ENCODE data around the gene CLPTM1.
"Not testable (repeated sequence)": the region's sequence is repeated elsewhere in the genome, so short reads cannot be mapped to it uniquely, and the experiment has no call there.

The CLPTM1 gene

DNA sequence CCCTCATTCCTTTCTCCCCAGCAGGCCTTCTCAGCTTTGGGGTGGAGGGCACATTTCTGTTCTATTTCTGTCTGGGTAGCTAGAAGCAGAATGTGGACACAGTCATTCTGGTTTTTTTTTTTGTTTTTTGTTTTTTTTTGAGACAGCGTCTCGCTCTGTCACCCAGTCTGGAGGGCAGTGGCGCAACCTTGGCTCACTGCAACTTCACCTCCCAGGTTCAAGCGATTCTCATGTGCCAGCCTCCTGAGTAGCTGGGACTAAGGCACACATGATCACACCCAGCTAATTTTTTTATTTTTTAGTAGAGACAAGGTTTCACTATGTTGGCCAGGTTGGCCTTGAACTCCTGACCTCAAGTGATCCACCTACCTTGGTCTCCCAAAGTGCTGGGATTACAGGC, 20.3 kb downstream of the CLPTM1 start:
- DNase-seq (ENCODE audit: low read depth) = no peak

DNA sequence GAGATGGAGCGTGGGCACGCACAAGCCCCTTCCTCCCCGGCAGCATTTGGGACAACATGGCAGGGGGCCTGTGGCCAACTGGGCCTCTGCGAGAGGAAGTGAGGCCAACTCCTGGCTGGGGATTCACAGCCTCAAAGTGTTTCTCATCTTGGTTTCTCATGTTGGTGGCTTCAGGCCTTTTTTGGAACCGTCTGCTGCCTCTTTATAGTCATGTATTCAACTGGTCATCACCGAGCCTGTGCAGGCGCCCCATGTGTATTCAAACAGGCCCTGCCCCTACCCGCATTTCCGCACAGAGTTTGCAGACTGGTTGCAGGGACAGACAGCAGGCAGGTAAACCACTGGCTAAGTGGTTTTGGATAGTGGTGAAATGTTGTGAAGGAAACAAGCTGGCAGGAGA, 28.8 kb downstream of the CLPTM1 start:
- no peak for DNase-seq (ENCODE audit: low read depth)

DNA sequence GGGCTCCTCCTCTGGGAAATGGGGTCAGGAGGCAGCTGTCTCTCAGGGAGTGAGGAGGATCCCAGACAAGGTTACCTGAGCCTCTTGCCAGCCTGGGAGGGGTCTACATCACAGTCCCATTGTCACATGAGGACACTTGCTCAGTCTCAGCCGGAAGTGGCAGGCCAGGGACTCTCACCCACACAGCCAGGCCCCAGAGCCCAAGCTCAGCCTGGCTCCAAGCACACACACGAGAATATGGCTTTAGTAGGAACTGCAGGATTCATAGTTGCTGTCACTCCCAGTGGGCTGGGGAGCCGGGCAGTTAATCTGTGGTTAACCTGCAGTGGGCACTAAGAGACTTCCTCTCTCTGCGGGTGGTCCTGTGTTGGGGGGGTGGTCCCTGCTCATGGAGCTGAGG, 30.3 kb downstream of the CLPTM1 start:
- DNase-seq (ENCODE audit: low read depth) = no peak

DNA sequence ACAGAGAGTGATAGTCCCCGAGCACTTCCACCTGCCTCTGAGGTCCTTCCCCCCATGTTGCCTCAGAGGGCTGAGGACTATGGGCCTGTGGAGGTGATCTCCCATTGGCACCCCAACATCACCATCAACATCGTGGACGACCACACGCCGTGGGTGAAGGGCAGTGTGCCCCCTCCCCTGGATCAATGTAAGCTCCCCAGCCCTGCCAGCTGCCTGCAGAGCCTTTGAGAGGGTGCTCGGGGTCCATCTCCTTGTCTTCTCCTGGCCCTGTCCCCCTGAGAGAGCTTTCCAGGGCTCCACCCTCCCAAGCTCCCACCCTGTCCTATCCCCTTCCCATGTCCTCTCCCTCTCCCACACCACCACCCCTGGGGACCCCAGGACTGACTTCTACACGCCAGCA, 31.2 kb downstream of the CLPTM1 start:
- DNase-seq (ENCODE audit: low read depth) = no peak

DNA sequence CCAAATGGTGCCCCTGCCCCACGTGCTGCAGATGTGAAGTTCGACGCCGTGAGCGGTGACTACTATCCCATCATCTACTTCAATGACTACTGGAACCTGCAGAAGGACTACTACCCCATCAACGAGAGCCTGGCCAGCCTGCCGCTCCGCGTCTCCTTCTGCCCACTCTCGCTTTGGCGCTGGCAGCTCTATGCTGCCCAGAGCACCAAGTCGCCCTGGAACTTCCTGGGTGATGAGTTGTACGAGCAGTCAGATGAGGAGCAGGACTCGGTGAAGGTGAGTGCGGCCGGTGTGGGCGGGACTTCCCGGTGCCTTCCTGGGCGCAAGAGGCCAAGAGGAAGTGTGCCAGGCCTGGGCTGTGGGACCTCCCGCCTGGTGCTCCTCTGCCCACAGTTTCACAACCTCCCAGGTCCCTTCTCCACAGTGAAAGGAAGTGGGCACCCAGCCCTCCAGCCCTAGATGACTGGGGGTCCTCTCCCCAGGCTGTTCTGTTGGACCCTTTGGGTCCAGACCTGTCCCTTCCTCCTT, 32.0 kb downstream of the CLPTM1 start:
- DNase-seq (ENCODE audit: low read depth) = no peak

DNA sequence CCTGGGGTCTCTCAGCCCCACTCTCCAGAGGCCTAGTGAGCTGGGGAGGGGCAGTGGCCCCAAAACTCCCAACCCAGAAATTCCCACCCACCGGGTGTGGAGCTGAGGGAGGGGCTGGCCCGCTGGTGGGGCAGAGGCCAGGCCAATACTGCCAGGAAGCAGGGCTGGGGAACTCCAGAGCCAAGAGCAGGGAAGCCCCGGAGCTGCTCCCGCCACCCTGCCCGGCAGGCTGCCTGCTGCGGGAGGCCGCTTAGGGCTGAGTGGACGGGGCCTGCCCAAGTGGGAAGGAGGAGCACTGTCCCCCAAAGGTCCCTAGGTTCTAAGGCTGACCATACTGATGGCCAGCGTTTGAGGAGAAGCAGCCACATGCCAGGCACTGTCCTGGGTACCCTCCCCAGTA, 33.1 kb downstream of the CLPTM1 start:
- DNase-seq (ENCODE audit: low read depth) = no peak

DNA sequence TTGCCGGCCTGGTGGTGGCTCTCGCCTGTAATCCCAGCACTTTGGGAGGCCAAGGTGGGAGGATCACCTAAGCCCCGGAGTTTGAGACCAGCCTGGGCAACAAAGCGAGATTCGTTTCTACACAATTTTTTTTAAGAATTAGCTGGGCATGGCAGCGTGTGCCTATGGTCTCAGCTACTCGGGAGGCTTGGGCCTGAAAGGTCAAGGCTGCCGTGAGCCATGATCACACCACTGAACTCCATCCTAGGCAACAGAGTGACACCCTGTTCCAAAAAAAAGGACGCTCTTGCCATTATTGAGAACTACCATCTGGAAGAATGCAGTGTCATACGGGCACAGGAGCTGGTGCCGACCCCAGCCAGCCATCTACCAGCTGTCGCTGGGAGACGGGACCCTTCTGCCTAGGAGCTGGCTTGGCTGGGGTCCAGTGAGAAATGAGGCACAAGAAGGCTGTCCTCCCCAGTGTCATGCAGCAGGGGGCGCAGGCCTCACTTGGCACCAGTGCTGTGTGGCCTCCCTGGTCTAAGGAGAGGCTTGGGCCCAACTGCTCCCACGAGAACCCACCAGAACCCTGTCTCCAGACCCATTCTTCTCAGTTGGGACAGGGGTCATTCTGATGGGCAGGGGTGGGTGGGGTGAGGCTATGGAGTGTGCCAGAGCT, 33.8 kb downstream of the CLPTM1 start:
- DNase-seq (ENCODE audit: low read depth) = peak; percentile 81

DNA sequence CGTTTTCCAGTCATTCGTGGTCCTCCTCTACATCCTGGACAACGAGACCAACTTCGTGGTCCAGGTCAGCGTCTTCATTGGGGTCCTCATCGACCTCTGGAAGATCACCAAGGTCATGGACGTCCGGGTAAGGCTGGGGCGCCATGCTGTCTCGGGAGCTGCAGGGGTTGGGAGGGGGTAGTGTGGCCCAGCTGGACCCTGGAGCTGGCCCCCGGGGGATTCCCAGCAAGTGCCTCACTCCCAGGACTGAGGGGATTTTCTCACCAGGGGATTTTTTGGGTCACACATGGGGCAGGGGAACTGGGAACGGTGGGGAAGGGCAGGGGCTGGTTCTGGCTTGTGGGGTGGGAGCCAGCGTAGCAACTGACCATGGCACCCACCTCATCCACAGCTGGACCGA, 35.3 kb downstream of the CLPTM1 start:
- DNase-seq (ENCODE audit: low read depth) = no peak

DNA sequence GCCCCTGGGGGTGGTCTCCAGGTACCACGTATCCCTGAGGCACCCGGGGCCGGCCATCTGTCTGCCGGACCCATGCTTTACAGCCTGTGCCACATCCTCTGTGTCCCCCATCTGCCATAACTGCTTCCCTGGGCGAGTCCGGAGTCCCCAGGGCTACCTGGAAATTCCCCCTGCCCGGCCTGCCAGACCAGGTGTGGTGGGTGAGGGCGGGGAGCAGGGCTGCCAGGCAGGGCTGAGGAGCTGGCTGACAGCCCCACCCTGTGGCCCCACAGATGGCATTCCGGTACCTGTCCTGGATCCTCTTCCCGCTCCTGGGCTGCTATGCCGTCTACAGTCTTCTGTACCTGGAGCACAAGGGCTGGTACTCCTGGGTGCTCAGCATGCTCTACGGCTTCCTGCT, 35.8 kb downstream of the CLPTM1 start:
- no peak for DNase-seq (ENCODE audit: low read depth)

DNA sequence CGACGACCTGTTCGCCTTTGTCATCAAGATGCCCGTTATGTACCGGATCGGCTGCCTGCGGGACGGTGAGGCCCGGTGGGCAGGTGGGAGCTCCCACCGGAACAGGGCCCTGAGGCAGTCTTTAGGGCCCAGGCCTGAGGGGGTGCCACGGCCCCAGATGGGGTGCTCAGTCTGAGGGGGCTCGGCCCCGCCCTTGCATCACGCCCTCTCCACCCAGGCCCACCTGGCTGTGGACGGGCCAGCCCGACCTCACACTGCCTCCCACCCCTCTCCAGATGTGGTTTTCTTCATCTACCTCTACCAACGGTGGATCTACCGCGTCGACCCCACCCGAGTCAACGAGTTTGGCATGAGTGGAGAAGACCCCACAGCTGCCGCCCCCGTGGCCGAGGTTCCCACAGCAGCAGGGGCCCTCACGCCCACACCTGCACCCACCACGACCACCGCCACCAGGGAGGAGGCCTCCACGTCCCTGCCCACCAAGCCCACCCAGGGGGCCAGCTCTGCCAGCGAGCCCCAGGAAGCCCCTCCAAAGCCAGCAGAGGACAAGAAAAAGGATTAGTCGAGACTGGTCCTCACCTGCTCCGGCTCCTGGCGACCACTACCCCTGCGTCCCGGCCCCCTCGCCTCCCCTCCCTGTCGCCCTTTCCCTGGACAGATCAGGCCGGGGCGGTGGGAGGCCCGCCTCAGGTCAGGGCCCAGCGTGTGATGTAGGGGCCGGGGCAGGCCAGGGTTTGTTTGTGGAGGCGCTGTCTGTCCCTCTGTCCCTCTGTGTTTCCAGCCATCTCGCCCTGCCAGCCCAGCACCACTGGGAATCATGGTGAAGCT, 37.4 kb downstream of the CLPTM1 start:
- DNase-seq (ENCODE audit: low read depth) = no peak

DNA sequence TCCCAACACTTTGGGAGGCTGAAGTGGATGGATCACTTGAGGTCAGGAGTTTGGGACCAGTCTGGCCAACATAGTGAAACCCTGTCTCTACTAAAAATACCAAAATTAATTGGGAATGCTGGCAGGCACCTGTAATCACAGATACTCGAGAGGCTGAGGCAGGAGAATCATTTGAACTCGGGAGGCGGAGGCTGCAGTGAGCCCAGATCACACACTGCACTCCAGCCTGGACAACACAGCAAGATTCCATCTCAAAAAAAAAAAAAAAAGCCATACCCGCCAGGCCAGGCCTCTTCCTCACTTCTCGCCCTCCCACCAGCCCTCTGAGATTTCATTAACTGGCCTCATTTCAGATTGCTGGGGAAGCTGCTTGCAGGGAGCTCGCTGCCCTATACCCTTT, 38.3 kb downstream of the CLPTM1 start:
- DNase-seq (ENCODE audit: low read depth) = no peak

DNA sequence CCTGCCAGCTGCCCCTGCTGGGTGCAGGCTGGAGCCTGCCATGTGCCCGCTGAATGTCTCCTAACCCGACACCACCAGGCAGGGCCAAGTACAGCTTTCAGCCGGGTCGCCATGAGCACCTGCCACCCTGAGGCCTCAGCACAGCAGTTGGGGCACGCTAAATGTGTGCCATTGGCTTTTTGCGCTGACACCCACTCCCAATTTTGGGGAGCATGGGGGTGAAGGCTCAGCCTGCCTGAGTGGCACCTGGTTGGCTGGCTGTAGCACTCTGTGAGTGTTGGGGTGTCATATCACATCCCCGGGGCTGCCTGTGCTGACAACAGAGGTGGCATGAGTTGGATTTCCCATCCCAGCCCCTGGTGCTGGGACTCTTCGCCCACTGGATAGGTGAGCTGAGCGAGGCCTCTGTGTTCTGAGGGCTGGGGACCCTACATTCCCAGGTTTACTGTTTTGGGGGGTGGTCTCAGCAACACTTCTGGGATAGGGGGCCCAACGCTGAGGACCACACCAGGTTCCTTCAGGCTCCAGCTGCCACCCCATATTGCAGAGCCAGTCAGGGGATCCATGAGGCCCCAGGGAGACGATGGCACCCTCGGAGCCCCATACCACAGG, 38.9 kb downstream of the CLPTM1 start:
- DNase-seq (ENCODE audit: low read depth) = no peak

DNA sequence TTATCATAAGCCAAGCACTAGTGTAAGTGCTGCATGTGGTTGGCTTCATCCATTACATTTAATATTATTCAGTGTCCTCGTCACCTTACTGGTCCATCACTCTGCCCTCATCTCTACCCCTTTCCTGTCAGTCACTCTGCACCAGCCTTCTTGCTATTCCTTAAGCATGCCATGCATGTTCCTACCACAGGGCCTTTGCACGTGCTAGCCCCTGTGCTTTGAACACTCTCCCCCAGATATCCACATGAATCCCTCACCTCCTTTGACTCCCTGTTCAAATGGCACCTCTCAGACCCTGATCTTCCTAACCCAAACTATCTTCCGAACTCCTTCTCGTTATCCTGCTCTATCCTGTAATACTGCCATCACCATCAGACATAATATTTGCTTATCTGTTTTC, 42.8 kb downstream of the CLPTM1 start:
- DNase-seq (ENCODE audit: low read depth) = no peak

DNA sequence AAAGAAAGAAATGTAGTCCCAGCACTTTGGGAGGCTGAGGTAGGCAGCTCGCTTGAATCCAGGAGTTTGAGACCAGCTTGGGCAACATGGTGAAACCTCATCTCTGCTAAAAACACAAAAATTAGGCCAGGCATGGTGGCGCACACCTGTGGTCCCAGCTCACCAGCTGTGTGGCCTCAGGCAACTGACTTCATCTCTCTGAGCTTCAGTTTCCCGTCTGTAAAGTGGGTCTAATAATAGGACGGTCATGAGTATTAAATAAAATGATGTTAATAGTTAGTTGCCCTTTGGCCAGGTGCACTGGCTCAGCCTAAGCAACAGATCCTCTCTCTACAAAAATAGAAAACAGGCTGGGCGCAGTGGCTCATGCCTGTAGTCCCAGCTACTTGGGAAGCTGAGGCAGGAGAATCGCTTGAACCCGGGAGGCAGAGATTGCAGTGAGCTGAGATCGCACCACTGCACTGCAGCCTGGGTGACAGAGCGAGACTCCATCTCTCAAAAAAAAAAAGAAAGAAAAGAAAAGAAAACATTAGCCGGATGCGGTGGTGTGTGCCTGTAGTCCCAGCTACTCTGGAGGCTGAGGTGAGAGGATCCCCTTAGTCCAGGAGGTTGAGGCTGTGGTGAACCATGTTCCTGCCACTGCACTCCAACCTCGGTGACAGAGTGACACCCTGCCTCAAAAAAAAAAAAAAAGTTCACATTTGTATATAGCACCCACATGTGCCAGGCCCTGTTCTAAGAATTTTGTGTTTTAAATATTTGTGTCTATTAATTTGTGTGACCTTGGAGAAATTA, 44.1 kb downstream of the CLPTM1 start:
- DNase-seq (ENCODE audit: low read depth) = not testable (repeated sequence)

DNA sequence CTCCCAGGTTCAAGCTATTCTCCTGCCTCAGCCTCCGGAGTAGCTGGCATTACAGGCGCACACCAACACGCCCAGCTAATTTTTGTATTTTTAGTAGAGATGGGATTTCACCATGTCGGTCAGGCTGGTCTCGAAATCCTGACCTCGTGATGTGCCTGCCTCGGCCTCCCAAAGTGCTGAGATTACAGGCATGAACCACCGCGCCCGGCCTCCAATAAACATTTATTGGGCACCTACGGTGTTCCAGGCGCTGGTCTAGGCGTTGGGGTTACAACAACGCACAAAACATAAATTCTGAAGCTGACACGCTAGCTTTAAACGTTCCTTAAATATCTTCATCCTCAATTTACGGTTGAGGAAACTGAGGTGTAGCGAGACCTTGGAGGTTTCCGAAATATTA, 45.5 kb downstream of the CLPTM1 start:
- not testable (repeated sequence) for DNase-seq (ENCODE audit: low read depth)

DNA sequence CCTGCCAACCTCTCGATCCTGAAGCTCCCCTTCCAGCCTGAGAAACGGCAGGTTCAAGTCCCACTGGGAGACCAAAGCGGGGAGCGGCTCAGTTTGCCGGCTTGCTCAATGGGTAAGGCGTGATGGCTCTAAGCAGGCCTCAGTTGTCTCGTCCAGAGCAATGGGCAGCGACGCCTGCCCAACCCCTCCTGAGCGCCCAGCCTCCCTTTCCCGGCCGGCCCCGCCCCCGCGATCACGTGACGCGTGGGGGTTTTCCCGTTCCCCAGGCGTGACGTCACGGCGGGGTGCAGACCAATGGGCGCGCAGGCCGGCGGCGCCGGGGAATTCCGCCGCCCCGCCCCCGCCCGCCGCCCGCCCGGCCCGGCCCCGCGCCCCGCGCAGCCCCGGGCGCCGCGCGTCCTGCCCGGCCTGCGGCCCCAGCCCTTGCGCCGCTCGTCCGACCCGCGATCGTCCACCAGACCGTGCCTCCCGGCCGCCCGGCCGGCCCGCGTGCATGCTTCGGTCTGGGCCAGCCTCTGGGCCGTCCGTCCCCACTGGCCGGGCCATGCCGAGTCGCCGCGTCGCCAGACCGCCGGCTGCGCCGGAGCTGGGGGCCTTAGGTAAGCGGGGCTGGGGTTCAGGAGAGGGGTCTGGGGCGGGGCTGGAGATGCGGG, 46.0 kb downstream of the CLPTM1 start, which contains the start of gene RELB:
Gene RELB (plus strand): TSS at position 378 of the 653 bp plus-strand sequence. CDS start 116 bp downstream, at position 494.
- peak; percentile 91 for DNase-seq (ENCODE audit: low read depth)

DNA sequence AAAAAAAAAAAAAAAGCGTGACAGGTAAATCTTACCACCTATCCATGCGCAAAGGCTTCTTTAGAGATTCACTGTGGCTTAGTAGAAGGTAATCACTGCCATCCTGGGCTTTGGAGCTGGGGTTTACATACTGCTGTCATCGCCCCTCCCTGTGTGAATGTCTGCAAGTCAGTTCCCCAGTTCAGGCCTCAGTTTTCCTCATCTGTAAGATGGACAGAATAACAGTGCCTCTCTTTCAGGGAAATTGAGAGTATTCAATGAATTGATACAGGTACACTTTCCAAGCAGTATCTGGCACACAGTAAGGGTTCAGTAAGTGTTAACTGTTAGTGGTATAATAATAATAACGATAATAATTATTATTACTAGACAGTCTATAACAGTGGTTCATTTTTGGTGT, 48.3 kb downstream of the CLPTM1 start:
- DNase-seq (ENCODE audit: low read depth) = no peak

DNA sequence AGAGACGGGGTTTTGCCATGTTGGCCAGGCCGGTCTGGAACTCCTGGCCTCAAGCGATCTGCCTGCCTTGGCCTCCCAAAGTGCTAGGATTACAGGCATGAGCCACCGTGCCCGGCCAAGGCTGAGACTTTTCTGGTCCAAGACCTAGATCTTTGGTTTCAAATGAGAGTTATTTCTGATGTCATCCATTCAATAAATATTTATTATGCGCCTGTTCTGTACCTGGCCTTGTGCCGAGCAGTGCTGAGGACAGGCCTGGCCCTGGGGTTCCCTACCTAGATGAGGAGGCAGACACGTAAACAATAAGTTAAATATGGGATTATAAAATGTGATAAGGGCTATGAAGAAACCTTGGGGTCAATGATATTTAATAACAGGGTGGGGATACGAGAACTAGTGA, 50.6 kb downstream of the CLPTM1 start:
- no peak for DNase-seq (ENCODE audit: low read depth)

DNA sequence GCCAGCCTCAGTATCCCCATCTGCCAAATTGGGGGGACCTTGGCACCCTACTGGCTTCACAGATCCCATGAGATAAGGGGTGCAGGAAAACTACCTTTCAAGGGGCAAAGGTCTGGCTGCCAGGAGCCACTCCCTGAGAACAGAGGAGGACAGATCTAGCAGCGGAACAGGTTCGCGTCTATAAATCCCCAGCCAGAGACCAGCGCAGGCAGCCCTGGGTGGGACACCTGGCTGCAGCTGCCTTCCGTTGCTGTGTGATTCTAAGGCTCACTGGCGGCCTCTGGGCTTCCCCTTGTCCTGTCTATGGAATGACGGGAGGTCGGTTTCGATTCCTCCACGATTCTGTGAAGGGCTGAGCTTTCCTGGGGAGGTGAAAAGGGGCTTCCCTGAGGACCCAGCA, 53.4 kb downstream of the CLPTM1 start:
- DNase-seq (ENCODE audit: low read depth) = no peak

DNA sequence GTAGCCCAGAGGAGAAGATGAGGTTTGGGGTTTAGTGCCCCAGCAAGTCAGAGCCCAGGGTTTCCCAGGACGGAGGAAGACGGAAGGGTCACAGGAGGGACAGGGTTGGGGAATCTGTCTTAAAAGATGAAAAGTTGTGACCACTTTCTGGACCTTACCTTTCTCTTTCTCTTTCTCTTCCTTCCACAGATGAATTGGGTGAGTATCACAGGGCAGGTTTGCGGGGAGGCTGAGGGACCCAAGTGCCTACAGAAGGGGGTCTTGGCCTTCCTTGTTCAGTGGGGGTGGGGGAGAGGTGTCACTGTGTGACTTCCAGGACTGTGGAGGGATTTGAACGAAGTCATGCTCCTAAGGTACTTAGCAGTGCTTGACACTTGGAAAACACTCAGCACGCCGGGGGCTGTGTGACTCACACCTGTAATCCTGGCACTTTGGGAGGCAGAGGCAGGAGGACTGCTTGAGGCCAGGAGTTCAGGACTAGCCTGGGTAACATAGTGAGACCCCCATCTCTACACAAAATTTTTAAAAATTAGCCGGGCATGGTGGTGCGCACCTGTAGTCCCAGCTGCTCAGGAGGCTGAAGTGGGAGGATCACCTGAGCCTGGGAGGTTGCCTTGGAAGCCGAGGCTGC, 54.6 kb downstream of the CLPTM1 start:
- no peak for DNase-seq (ENCODE audit: low read depth)

DNA sequence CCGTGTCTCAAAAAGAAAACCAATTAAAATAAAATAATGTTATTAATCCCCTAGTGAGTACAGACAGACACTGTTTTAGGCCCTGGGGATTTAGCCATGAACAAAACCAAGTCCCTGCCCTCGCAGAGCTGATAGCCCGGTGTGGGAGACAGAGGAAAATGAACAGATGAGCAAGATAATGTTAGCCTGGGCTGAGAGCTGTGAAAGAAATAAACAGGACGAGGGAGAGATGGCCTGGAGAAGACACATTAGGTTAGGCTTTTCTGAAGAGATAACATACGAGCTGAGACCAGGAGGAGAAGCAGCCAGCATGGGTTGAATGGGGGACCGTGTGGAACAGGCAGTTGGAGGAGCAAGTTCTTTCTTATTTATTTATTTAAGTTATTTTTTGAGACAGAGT, 55.1 kb downstream of the CLPTM1 start:
- DNase-seq (ENCODE audit: low read depth) = no peak
